Measurements from ENCODE around the gene ISM1. TPM values are rescaled to one million over a fixed set of nuclear protein-coding genes. Genes with fewer than 3 reads are reported as not detected.

The ISM1 gene
- total RNA-seq, 4 donors from 2014 or later, result 0.70 to 3.3 (median 1.7) TPM

- H3K36me3 ChIP-seq, result no peaks in the 10 kb centered on the region
- H3K9me3 ChIP-seq, result no peaks in the 10 kb centered on the region
- DNase-seq, result no peak
- H3K27ac ChIP-seq, result peak overlapping the region in 1 of 4 donors; percentile 66
- no peaks in the 10 kb centered on the region for H3K27me3 ChIP-seq
- no peak overlapping the region for H3K4me3 ChIP-seq
- TF ChIP-seq POLR2A (IDR thresholded peaks at IDR 0.05) (no peak), CTCF (IDR thresholded peaks at IDR 0.05) (no peak)
- no peaks in the 10 kb centered on the region for H3K4me1 ChIP-seq
These were observed 99.6 kb downstream of the ISM1 start for GRCh38 chr20:13320702-13321101.

DNA sequence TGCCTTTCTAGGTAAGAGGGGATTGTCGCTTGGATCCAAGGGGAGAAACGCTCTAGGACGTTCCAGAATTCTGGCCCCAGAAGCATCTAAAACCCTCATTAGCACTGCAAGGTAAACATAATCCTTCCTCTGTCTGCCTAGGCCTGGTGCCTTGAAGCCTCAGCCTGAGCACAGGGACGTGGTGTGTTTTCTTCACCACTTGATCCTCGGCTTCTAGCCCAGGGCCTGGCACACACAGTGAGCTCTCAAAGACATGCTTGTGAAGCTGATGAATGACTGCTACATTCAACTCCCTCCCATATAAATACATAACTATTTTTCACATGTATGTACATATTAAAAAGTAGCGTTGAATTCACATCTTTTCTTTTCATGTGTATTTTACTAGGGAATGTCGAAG lies 100.3 kb downstream of the ISM1 start:
- no peaks in the 10 kb centered on the region for H3K4me1 ChIP-seq
- TF ChIP-seq POLR2A (IDR thresholded peaks at IDR 0.05) (no peak), CTCF (IDR thresholded peaks at IDR 0.05) (no peak)
- H3K36me3 ChIP-seq, result no peaks in the 10 kb centered on the region

GRCh38 chr20:13322198-13322597 lies 101.1 kb downstream of the ISM1 start:
- H3K4me3 ChIP-seq, result no peak overlapping the region
- no peak for DNase-seq
- no peaks in the 10 kb centered on the region for H3K4me1 ChIP-seq
- H3K27ac ChIP-seq, result peak overlapping the region in 1 of 4 donors; percentile 66
- no peaks in the 10 kb centered on the region for H3K36me3 ChIP-seq
- H3K27me3 ChIP-seq, result no peaks in the 10 kb centered on the region
- TF ChIP-seq CTCF (IDR thresholded peaks at IDR 0.05) (no peak), POLR2A (IDR thresholded peaks at IDR 0.05) (no peak)
- no peaks in the 10 kb centered on the region for H3K9me3 ChIP-seq

More for the DNA sequence above, 100.3 kb downstream of the ISM1 start:
- H3K4me3 ChIP-seq, result no peak overlapping the region
- no peaks in the 10 kb centered on the region for H3K27me3 ChIP-seq
- no peaks in the 10 kb centered on the region for H3K9me3 ChIP-seq
- DNase-seq, result no peak
- peak overlapping the region in 1 of 4 donors; percentile 66 for H3K27ac ChIP-seq

DNA sequence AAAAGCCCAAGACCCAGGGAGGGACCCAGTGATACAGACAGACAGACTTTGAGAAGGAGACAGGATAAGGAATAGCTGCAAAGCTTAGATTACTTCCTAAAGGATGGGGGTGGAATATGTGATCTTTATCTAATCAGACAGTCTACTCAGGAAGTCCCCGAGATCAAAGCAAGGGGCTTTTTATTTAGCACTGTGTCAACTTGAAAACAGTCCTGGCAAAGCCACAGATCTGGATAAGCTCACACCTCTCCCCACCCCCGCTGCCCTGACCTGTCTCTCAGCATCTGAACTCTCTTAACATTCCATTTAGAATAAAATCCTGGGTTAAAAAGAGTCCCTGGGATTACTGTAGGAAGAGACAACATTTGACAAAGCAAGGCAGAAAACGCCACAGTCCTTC lies 101.5 kb downstream of the ISM1 start:
- no peak overlapping the region for H3K4me3 ChIP-seq
- H3K4me1 ChIP-seq, result no peaks in the 10 kb centered on the region
- DNase-seq, result no peak
- no peak for TF ChIP-seq CTCF (IDR thresholded peaks at IDR 0.05)
- no peak for TF ChIP-seq POLR2A (IDR thresholded peaks at IDR 0.05)
- no peaks in the 10 kb centered on the region for H3K36me3 ChIP-seq
- peak overlapping the region in 1 of 4 donors; percentile 66 for H3K27ac ChIP-seq
- H3K27me3 ChIP-seq, result no peaks in the 10 kb centered on the region
- no peaks in the 10 kb centered on the region for H3K9me3 ChIP-seq

DNA sequence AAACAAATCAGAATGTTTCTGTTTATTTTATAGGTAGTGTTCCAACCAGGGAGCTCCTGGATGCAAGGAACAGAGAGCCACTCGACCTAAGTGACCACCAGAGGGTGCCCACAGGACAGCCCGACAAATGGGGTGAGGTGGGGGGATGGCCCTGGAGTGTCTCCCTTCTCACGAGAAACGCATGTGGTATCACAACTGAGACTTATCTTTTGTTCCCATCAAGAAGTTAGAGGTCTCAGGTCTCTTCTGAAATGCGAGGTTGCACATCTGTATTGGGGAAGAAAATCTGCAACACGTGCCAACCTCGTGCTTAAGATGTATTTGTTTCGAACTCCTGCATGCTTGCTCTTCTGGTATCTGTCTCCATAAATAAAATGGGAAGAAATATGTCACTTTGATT lies 104.0 kb downstream of the ISM1 start:
- no peak for DNase-seq
- no peaks in the 10 kb centered on the region for H3K36me3 ChIP-seq
- no peaks in the 10 kb centered on the region for H3K27me3 ChIP-seq
- H3K27ac ChIP-seq, result no peak overlapping the region
- no peaks in the 10 kb centered on the region for H3K4me1 ChIP-seq
- no peaks in the 10 kb centered on the region for H3K9me3 ChIP-seq
- H3K4me3 ChIP-seq, result no peak overlapping the region
- TF ChIP-seq CTCF (IDR thresholded peaks at IDR 0.05) (peak in 2 of 6 experiments; percentile 19 to 38), POLR2A (IDR thresholded peaks at IDR 0.05) (no peak)

DNA sequence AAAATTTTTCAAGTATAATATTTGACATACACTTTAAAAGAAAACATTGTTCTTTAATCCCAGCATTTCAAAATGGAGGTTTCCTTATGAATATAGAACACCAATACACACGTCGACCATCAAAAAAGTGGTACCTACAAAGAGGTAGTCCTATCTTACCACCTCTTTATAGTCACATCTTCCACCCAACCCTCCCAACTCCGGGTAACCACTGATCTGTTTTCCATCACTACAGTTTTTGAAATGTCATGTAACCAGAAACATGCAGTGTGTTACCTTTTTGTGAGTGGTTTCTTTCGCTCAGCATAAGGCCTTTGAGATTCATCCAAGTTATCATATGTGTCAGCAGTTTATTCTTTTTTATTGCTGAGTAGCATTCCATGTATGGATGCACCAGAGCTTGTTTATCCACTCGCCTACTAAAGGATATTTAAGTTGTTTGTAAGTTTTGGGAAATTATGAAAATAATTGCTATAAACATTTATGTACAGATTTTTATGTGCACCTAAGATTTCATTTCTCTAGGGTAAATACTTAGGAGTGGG lies 104.8 kb downstream of the ISM1 start:
- TF ChIP-seq CTCF (IDR thresholded peaks at IDR 0.05) (no peak), POLR2A (IDR thresholded peaks at IDR 0.05) (no peak)
- no peak overlapping the region for H3K4me3 ChIP-seq
- DNase-seq, result no peak

More for the DNA sequence above, 104.8 kb downstream of the ISM1 start:
- H3K27ac ChIP-seq, result no peak overlapping the region
- H3K9me3 ChIP-seq, result no peaks in the 10 kb centered on the region
- H3K27me3 ChIP-seq, result no peaks in the 10 kb centered on the region
- H3K36me3 ChIP-seq, result no peaks in the 10 kb centered on the region
- no peaks in the 10 kb centered on the region for H3K4me1 ChIP-seq
